IMR-90 (cell line): ENCODE results near the gene TRAF4. TPM values are rescaled to one million over a fixed set of nuclear protein-coding genes. Genes with fewer than 3 reads are reported as not detected.

Source experiments
- ATAC-seq: fragments of 200-7000 bp; cut with Tn5 transposase; 2 replicates; pipeline ENCODE4 v1.9.1; 2020; ENCODE audit warnings: low read depth, mild to moderate bottlenecking, moderate library complexity
- BruUV-seq: library from RNA; stranded (reverse); fragments of 400-500 nt; replicated peaks from 2 replicates; lab custom pipeline; 2021; lab: Mats Ljungman, UMichigan
- CTCF ChIA-PET: fragments of 300-600 bp; formaldehyde crosslinking; extraction: SDS; loops from one replicate; lab custom pipeline; 2021; ENCODE audit warnings: antibody characterized with exemption; lab: Yijun Ruan, JAX
- POLR2A ChIA-PET: fragments of 300-600 bp; sonication (Branson Sonifier 250); formaldehyde crosslinking; loops from one replicate; lab custom pipeline; 2022; ENCODE audit warnings: antibody characterized with exemption; ENCODE audit not compliant: unreplicated experiment; lab: Charles Lee
- DNase-seq: peaks from one replicate; pipeline ENCODE4 v3.0.0; 2013
- H2AFZ ChIP-seq: replicated peaks from 2 replicates; pipeline ENCODE3; 2013; ENCODE audit warnings: low read length, mild to moderate bottlenecking; ENCODE audit not compliant: poor library complexity
- H2AK5ac ChIP-seq: 2 replicates; pipeline ENCODE4 v1.6.1; 2013; ENCODE audit warnings: low read depth, low read length, inconsistent platforms
- H2AK9ac ChIP-seq: replicated peaks from 2 replicates; pipeline ENCODE3; 2013; ENCODE audit warnings: mild to moderate bottlenecking, low read depth, low read length, moderate library complexity; ENCODE audit not compliant: poor library complexity
- H2BK120ac ChIP-seq: 2 replicates; pipeline ENCODE4 v1.6.1; 2013; ENCODE audit warnings: low read depth, low read length, inconsistent platforms
- H2BK15ac ChIP-seq: 3 replicates; pipeline ENCODE4 v1.6.1; 2013; ENCODE audit warnings: low read depth, low read length, inconsistent platforms
- H2BK20ac ChIP-seq: 2 replicates; pipeline ENCODE4 v1.6.1; 2013; ENCODE audit warnings: low read depth, mild to moderate bottlenecking, inconsistent platforms, low read length, moderate library complexity
- H2BK5ac ChIP-seq: 2 replicates; pipeline ENCODE4 v1.6.1; 2013; ENCODE audit warnings: mild to moderate bottlenecking, low read depth, low read length, inconsistent platforms; ENCODE audit not compliant: poor library complexity, severe bottlenecking
- H3K14ac ChIP-seq: replicated peaks from 2 replicates; pipeline ENCODE4 v1.6.1; 2013; ENCODE audit warnings: low read depth, low read length, inconsistent platforms
- H3K18ac ChIP-seq: 2 replicates; pipeline ENCODE4 v1.6.1; 2013; ENCODE audit warnings: low read depth, low read length, control low read depth
- H3K23ac ChIP-seq: 2 replicates; pipeline ENCODE4 v1.6.1; 2013; ENCODE audit warnings: low read depth, low read length, inconsistent platforms
- H3K27ac ChIP-seq: 2 replicates; pipeline ENCODE4 v1.5.1; 2013; ENCODE audit warnings: mild to moderate bottlenecking, control low read depth, low read length; ENCODE audit not compliant: insufficient read depth
- H3K27me3 ChIP-seq: 2 replicates; pipeline ENCODE4 v1.6.1; 2013; ENCODE audit warnings: low read length; ENCODE audit not compliant: control insufficient read depth, insufficient read depth
- H3K36me3 ChIP-seq: 2 replicates; pipeline ENCODE4 v1.6.1; 2013; ENCODE audit warnings: low read length, mixed read lengths; ENCODE audit not compliant: control insufficient read depth, insufficient read depth
- H3K4ac ChIP-seq: 2 replicates; pipeline ENCODE4 v1.6.1; 2013; ENCODE audit warnings: low read depth, low read length, inconsistent platforms
- H3K4me1 ChIP-seq: 2 replicates; pipeline ENCODE4 v1.6.1; 2013; ENCODE audit warnings: low read length, mixed read lengths; ENCODE audit not compliant: control insufficient read depth, insufficient read depth
- H3K4me2 ChIP-seq: 2 replicates; pipeline ENCODE4 v1.6.1; 2013; ENCODE audit warnings: low read depth, mild to moderate bottlenecking, control low read depth, low read length, moderate library complexity
- H3K4me3 ChIP-seq: 2 replicates; pipeline ENCODE4 v1.5.1; 2013; ENCODE audit warnings: low read depth, mild to moderate bottlenecking, control low read depth, low read length, moderate library complexity; ENCODE audit not compliant: insufficient read depth
- H3K56ac ChIP-seq: 2 replicates; pipeline ENCODE4 v1.6.1; 2013; ENCODE audit warnings: low read length, inconsistent platforms; ENCODE audit not compliant: insufficient read depth; ENCODE audit errors: extremely low read depth
- H3K79me1 ChIP-seq, 2 experiments: 2 replicates each; pipeline ENCODE4 v1.6.1; 2013; ENCODE audit warnings: low read length in 2 of 2, inconsistent platforms in 1 of 2, low read depth in 1 of 2
- H3K9ac ChIP-seq: 2 replicates; pipeline ENCODE4 v1.6.1; 2013; ENCODE audit warnings: low read depth, low read length, control low read depth
- H3K9me1 ChIP-seq: 2 replicates; pipeline ENCODE4 v1.6.1; 2013; ENCODE audit warnings: low read length, inconsistent platforms; ENCODE audit not compliant: insufficient read depth
- H3K9me3 ChIP-seq: 2 replicates; pipeline ENCODE4 v1.6.1; 2013; ENCODE audit warnings: low read length; ENCODE audit not compliant: control insufficient read depth, insufficient read depth
- H4K20me1 ChIP-seq: 2 replicates; pipeline ENCODE4 v1.6.1; 2013; ENCODE audit warnings: low read length, inconsistent platforms; ENCODE audit not compliant: insufficient read depth
- H4K5ac ChIP-seq: 2 replicates; pipeline ENCODE4 v1.6.1; 2013; ENCODE audit warnings: mild to moderate bottlenecking, low read depth, low read length, control low read depth
- H4K8ac ChIP-seq, 2 experiments: 2 replicates each; pipeline ENCODE4 v1.6.1; 2013; ENCODE audit warnings: low read depth in 2 of 2, low read length in 2 of 2, control low read depth in 1 of 2, inconsistent platforms in 1 of 2
- H4K91ac ChIP-seq: 2 replicates; pipeline ENCODE4 v1.6.1; 2013; ENCODE audit warnings: low read depth, low read length, inconsistent platforms; ENCODE audit not compliant: insufficient read depth
- BHLHE40 ChIP-seq: fragments of 150-350 bp; IDR thresholded peaks from 2 replicates; pipeline ENCODE4 v1.6.1; 2016; ENCODE audit warnings: mild to moderate bottlenecking, low read depth, low read length
- CEBPB ChIP-seq: IDR thresholded peaks from 2 replicates; pipeline ENCODE4 v1.6.1; 2012; ENCODE audit warnings: low read depth, low read length, improper control_type of control experiment
- FOS ChIP-seq: fragments of 150-350 bp; IDR thresholded peaks from 2 replicates; pipeline ENCODE4 v1.6.1; 2016; ENCODE audit warnings: low read depth, low read length
- MAFK ChIP-seq: IDR thresholded peaks from 2 replicates; pipeline ENCODE4 v1.6.1; 2012; ENCODE audit warnings: low read depth, low read length, improper control_type of control experiment
- MAZ ChIP-seq: IDR thresholded peaks from 2 replicates; pipeline ENCODE4 v1.6.1; 2012; ENCODE audit warnings: low read depth, mild to moderate bottlenecking, low read length, improper control_type of control experiment, moderate library complexity, borderline replicate concordance
- MXI1 ChIP-seq: IDR thresholded peaks from 2 replicates; pipeline ENCODE4 v1.6.1; 2012; ENCODE audit warnings: low read depth, mild to moderate bottlenecking, low read length, moderate library complexity, borderline replicate concordance
- NFE2L2 ChIP-seq: fragments of 150-350 bp; IDR thresholded peaks from 2 replicates; pipeline ENCODE4 v1.6.1; 2016; ENCODE audit warnings: low read depth, mild to moderate bottlenecking, low read length
- POLR2A ChIP-seq: IDR thresholded peaks from 2 replicates; pipeline ENCODE4 v1.6.1; 2012; ENCODE audit warnings: mild to moderate bottlenecking, low read depth, low read length
- RFX5 ChIP-seq: IDR thresholded peaks from 2 replicates; pipeline ENCODE4 v1.8.0; 2012; ENCODE audit warnings: low read depth, mild to moderate bottlenecking, low read length, moderate library complexity
- SMC3 ChIP-seq: fragments of 150-350 bp; IDR thresholded peaks from 2 replicates; pipeline ENCODE4 v1.6.1; 2016; ENCODE audit warnings: low read depth, mild to moderate bottlenecking, antibody characterized with exemption, low read length, moderate library complexity
- USF2 ChIP-seq: fragments of 150-350 bp; IDR thresholded peaks from 2 replicates; pipeline ENCODE4 v1.6.1; 2017; ENCODE audit warnings: mild to moderate bottlenecking, antibody characterized with exemption, low read length, low read depth
- WGBS, 2 experiments: methylation state at CpG; one replicate each; pipeline versions ENCODE4 v1.1.5 to v1.1.7; 2013; ENCODE audit warnings: missing lambda C conversion rate in 2 of 2; ENCODE audit not compliant: insufficient read length in 1 of 2; ENCODE audit errors: extremely low coverage in 2 of 2; 5-methylcytosine and 5-hydroxymethylcytosine counted together
- dilution Hi-C: fragments of 300-500 bp; cut with HindIII; formaldehyde crosslinking; loops from one replicate; pipeline ENCODE4 v1.14.3; 2018; ENCODE audit warnings: low sequenced_read_pairs; ENCODE audit not compliant: unreplicated experiment
- in situ Hi-C: fragments of 300-500 bp; cut with MboI; formaldehyde crosslinking; loops from 3 replicates; pipeline ENCODE4 v1.14.3; 2019; ENCODE audit warnings: low sequenced_read_pairs, inconsistent platforms, mixed read lengths
- intact Hi-C: fragments of 100-400 bp; cut with micrococcal nuclease; formaldehyde crosslinking; loops from 2 replicates; pipeline ENCODE4 v1.10.0; 2022
- polyA plus RNA-seq, 3 experiments: library from polyadenylated mRNA; depleted of rRNA; stranded (reverse); fragments of >200 nt; gene quantifications; 2 replicates each; pipeline ENCODE4 v1.2.3, GENCODE V29; 2012; ENCODE audit warnings: low replicate concordance in 1 of 3
- total RNA-seq: library from RNA; depleted of rRNA; stranded (reverse); fragments of >200 nt; gene quantifications from 2 replicates; pipeline ENCODE4 v1.2.3, GENCODE V29; 2012
- TF ChIP-seq, protein P1 (sequence below): conservative IDR thresholded peaks from 2 replicates; pipeline ENCODE4 v1.5.1; 2012; ENCODE audit warnings: mild to moderate bottlenecking, low read depth, low read length, improper control_type of control experiment
- TF ChIP-seq, protein P2 (sequence below): fragments of 150-350 bp; IDR thresholded peaks from 2 replicates; pipeline ENCODE4 v1.6.1; 2016; ENCODE audit warnings: low read depth, mild to moderate bottlenecking, low read length, moderate library complexity, borderline replicate concordance

Gene TRAF4
- total and polyA plus RNA-seq, 2 of the 4 experiments (the other 2 are of a cell fraction), result 36.9 to 63.2 TPM

- no peak for ATAC-seq
- dilution Hi-C loops (no loop called here), in situ Hi-C loops (no loop called here)
These were observed 40.1 kb upstream of the TRAF4 start for GRCh38 chr17:28703552-28704218.

More at GRCh38 chr17:28703552-28704218, 40.1 kb upstream of the TRAF4 start:
- no peak overlapping the region for H4K8ac ChIP-seq
- no peak for DNase-seq
- intact Hi-C loops, result no loop called here
- H4K20me1 ChIP-seq, result no peaks in the 10 kb centered on the region; the same call in 1 of the 2 replicates
- H3K9me1 ChIP-seq, result peaks cover 4% of the 10 kb centered on the region; the same call in 1 of the 2 replicates
- H3K27ac ChIP-seq, result no peak overlapping the region
- no peak overlapping the region for H3K4ac ChIP-seq
- H3K4me1 ChIP-seq, result no peaks in the 10 kb centered on the region
- H4K5ac ChIP-seq, result no peak overlapping the region
- H3K79me1 ChIP-seq, result peaks cover 3% of the 10 kb centered on the region in 2 experiments; a peak in 1 of 4 replicates
- H2BK15ac ChIP-seq, result no peak overlapping the region
- no peaks in the 10 kb centered on the region for H3K9me3 ChIP-seq
- POLR2A ChIA-PET, result no interaction called here
- peaks cover 71% of the 10 kb centered on the region for H3K36me3 ChIP-seq
- BruUV-seq, result no TSS peak
- no peak overlapping the region for H3K4me2 ChIP-seq
- no peak overlapping the region for H3K4me3 ChIP-seq
- H3K18ac ChIP-seq, result no peak overlapping the region
- WGBS, 2 experiments, result 89% methylated on average over 11 of the region's 16 CpGs; no CpG with 5 or more reads in 1 of the 2 experiments
- H3K56ac ChIP-seq, result no peak overlapping the region
- H3K14ac ChIP-seq, result no peak overlapping the region
- no peak overlapping the region for H2AFZ ChIP-seq
- H4K91ac ChIP-seq, result no peak overlapping the region
- H3K27me3 ChIP-seq, result no peaks in the 10 kb centered on the region
- no peak overlapping the region for H2AK9ac ChIP-seq
- no peak overlapping the region for H3K9ac ChIP-seq
- CTCF ChIA-PET, result no interaction called here
- TF ChIP-seq, protein P1, sequence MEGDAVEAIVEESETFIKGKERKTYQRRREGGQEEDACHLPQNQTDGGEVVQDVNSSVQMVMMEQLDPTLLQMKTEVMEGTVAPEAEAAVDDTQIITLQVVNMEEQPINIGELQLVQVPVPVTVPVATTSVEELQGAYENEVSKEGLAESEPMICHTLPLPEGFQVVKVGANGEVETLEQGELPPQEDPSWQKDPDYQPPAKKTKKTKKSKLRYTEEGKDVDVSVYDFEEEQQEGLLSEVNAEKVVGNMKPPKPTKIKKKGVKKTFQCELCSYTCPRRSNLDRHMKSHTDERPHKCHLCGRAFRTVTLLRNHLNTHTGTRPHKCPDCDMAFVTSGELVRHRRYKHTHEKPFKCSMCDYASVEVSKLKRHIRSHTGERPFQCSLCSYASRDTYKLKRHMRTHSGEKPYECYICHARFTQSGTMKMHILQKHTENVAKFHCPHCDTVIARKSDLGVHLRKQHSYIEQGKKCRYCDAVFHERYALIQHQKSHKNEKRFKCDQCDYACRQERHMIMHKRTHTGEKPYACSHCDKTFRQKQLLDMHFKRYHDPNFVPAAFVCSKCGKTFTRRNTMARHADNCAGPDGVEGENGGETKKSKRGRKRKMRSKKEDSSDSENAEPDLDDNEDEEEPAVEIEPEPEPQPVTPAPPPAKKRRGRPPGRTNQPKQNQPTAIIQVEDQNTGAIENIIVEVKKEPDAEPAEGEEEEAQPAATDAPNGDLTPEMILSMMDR, result no peak
- no peak for TF ChIP-seq MAZ
- TF ChIP-seq POLR2A, result no peak
- TF ChIP-seq BHLHE40, result no peak
- no peak for TF ChIP-seq MXI1
- TF ChIP-seq RFX5, result no peak
- TF ChIP-seq USF2, result no peak
- TF ChIP-seq SMC3, result no peak
- no peak for TF ChIP-seq MAFK
- no peak for TF ChIP-seq FOS
- TF ChIP-seq, protein P2, sequence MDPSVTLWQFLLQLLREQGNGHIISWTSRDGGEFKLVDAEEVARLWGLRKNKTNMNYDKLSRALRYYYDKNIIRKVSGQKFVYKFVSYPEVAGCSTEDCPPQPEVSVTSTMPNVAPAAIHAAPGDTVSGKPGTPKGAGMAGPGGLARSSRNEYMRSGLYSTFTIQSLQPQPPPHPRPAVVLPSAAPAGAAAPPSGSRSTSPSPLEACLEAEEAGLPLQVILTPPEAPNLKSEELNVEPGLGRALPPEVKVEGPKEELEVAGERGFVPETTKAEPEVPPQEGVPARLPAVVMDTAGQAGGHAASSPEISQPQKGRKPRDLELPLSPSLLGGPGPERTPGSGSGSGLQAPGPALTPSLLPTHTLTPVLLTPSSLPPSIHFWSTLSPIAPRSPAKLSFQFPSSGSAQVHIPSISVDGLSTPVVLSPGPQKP, result no peak
- no peak for TF ChIP-seq NFE2L2
- no peak for TF ChIP-seq CEBPB
- H2BK5ac ChIP-seq, result no peak overlapping the region
- H3K23ac ChIP-seq, result no peak overlapping the region
- no peak overlapping the region for H2AK5ac ChIP-seq
- no peak overlapping the region for H2BK20ac ChIP-seq
- no peak overlapping the region for H2BK120ac ChIP-seq
